ENCODE results near the gene RNF26. TPM values are rescaled to one million over a fixed set of nuclear protein-coding genes. Genes with fewer than 3 reads are reported as not detected.

The RNF26 gene
- total RNA-seq, 1 donor from 2014 or later = 6.6 TPM

Small RNAs within 50 kb of the gene (small RNA-seq; reads per million reads assigned to genes)
- not detected for gene RF01225 (ENCODE audit: low replicate concordance)
- gene RNU6-262P (ENCODE audit: low replicate concordance) = not detected

Other genes starting within 250 kb of the RNF26 start
- 21.0 TPM for gene HMBS, start 249.6 kb upstream of the RNF26 start, total RNA-seq
- gene DPAGT1, start 232.7 kb upstream of the RNF26 start, total RNA-seq = 8.0 TPM
- gene C2CD2L, start 227.2 kb upstream of the RNF26 start, total RNA-seq = 5.6 TPM
- gene HINFP, start 212.9 kb upstream of the RNF26 start, total RNA-seq = 14.7 TPM
- 0.31 TPM for gene ABCG4, start 185.5 kb upstream of the RNF26 start, total RNA-seq
- gene NLRX1, start 165.8 kb upstream of the RNF26 start, total RNA-seq = 35.4 TPM
- gene NHERF4, start 149.1 kb upstream of the RNF26 start, total RNA-seq = not detected
- 10.9 TPM for gene CBL, start 128.2 kb upstream of the RNF26 start, total RNA-seq
- 491 TPM for gene MCAM, start 17.4 kb upstream of the RNF26 start, total RNA-seq
- 24.8 TPM for gene C1QTNF5, start 6.4 kb downstream of the RNF26 start, total RNA-seq
- not detected for gene MFRP, start 12.2 kb downstream of the RNF26 start, total RNA-seq
- gene USP2, start 47.2 kb downstream of the RNF26 start, total RNA-seq = 39.2 TPM
- 49.6 TPM for gene THY1, start 88.6 kb downstream of the RNF26 start, total RNA-seq

Measured in tongue (tissue), 2 donors.